ENCODE data around the gene ALG8.
"Not testable (repeated sequence)": the region's sequence is repeated elsewhere in the genome, so short reads cannot be mapped to it uniquely, and the experiment has no call there.

Gene ALG8

DNA sequence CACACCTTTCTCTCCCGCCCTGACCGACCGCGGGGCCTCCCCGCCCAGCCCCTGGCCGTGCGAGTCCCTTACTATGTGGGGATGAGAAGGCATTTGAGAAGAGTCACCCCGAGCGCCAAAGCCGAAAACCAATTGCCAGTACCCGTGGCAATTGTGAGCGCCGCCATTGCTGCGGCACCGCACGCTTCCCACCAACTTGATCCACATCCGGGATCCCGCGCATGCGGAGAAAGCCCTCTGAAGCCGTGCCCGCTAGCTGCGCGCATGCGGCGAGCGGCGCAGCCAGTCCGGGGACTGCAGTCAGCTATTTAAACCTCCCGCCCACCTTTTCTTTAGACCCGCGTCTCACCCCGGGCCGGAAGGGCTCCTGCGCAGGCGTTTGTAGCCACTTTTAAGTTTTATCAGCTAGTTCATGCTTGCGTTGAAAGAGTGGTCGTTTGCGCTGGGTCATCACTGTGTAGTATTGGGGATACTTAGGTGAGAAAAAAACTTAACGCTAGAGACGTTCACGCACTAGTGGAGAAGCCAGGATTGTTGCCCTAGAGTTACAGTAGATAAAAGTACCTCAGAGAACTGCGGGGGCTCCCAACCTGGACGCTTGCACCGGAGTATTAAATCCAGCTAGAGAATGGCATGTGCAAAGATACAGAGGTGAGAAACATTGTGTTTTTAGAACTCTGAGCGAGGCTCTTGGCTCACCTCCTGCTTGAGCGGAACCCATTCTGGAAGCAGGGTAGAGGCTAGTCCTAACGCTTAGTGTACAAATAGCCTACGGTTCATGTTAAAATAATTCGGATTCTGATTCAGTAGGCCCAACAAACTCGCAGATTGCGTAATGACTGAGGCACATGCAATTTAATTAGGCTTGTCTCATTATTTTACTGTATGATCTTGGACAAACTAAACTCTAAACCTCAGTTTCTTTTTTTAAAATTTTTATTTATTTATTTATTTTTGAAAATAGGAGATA lies at the start of gene ALG8:
ALG8 (minus strand) TSS at position 205 of the 970 bp plus-strand sequence; CDS start at position 167, 38 bp downstream.
- peak; percentile 97 for DNase-seq

DNA sequence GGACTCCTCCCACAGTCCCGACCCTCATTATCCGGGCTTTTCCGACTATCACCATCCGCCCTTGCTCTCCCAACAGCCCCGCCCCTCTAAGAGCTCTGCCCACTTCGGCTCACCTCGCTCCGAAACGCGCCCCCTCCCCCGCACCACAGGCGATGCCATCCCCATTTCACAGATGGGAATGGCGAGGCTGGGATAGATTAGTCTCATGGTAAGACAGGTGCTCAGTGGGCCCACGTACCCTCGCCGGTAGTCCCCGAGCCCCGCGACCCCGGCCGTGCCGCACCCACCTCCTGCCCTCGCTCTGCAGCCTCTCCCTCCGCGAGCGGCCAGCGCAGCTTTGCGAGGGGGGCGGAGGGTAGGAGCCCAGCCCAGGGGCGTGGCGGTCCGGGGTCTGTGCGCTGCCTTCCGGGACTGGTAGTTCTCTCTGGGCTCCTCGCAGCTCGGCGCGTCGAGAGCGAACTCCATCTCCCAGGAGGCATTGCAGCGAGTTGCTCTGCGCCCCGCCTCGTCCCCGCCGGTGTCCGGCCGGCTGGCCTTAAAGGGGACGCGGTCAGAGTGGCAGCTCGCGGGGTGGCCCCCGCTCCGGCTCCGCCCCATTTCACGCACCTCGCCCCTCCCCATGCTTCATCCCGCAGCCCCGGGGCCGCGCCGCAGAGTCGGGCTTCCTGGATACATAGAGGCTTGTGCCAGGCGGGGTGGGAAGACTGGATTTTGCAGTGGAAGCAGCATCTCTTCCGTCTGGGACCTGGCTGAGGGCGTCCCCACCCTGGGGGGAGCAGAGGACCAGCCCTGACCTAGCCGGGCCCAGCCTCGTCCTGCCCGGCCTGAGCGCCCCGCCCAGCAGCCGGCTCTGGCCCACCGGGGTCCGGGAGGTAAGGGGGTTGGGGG lies 49.1 kb upstream of the ALG8 start, which contains the start of the genes KCTD21 and USP35:
KCTD21 (minus strand) TSS at position 341 of the 888 bp plus-strand sequence. CDS start 14,072 bp downstream, outside the sequence.
USP35 (plus strand) TSS at position 634 of the 888 bp plus-strand sequence. CDS start 7,327 bp downstream, outside the sequence.
- DNase-seq: peak; percentile 98

- no peak for DNase-seq
Observed at GRCh38 chr11:78187366-78188285, 48.2 kb upstream of the ALG8 start.

DNA sequence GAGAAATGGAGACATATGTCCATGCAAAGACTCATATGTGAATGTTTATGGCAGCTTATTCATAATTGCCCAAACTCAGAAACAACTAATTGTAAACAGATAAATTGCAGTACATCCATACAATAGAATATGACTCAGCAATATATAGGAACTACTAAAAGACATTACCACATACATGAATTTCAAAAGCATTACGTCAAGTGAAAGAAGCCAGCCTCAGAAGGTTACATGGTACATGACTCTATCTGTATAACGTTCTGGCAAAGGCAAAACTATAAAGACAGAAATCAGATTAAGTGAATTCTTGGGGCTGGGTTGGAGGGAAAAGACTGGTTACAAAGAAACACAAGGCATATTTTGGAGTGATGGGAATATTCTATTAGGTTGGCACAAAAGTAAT lies 41.8 kb upstream of the ALG8 start:
- DNase-seq: no peak

DNA sequence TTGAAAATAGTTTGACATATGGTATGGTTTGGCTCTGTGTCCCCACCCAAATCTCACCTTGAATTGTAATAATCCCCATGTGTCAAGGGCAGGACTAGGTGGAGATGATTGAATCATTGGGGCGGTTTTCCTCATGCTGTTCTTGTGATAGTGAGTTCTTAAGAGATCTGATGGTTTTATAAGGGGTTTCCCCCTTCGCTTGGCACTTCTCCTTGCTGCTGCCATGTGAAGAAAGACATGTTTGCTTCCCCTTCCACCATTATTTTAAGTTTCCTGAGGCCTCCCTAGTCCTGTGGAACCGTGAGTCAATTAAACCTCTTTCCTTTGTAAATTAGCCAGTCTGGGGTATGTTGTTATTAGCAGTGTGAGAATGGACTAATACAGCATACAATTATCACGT lies 41.3 kb upstream of the ALG8 start:
- DNase-seq: no peak

GRCh38 chr11:78179459-78180071 lies 40.1 kb upstream of the ALG8 start:
- DNase-seq: no peak

GRCh38 chr11:78177216-78177615 lies 37.8 kb upstream of the ALG8 start:
- DNase-seq: no peak

GRCh38 chr11:78176605-78177141 lies 37.2 kb upstream of the ALG8 start:
- DNase-seq: no peak

- not testable (repeated sequence) for DNase-seq
Observed at GRCh38 chr11:78175862-78176261, 36.4 kb upstream of the ALG8 start.

- DNase-seq: no peak
Observed at GRCh38 chr11:78171951-78172350, 32.5 kb upstream of the ALG8 start.

GRCh38 chr11:78170874-78171549 lies 31.6 kb upstream of the ALG8 start:
- no peak for DNase-seq

DNA sequence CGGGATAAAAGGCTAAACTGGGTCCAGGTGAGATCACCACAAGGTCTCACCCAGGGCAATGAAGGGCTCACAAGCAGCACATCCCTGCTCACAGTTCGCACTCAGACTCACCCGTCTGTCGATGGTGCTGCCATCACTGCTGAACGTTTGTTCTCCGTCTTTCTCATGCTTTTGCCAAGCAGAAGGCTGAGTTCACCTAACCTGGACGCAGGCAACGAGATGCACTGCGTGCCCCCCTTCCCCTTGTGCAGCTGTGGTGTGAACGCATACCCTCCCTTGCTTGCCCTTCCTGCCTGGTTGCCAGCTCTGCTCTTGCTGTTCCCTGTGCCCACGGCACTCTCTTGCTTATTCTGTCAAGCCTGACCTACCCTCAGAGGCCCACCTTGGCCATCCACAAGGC lies 31.0 kb upstream of the ALG8 start:
- DNase-seq: no peak

- no peak for DNase-seq
Observed at GRCh38 chr11:78168539-78169477, 29.4 kb upstream of the ALG8 start.

DNA sequence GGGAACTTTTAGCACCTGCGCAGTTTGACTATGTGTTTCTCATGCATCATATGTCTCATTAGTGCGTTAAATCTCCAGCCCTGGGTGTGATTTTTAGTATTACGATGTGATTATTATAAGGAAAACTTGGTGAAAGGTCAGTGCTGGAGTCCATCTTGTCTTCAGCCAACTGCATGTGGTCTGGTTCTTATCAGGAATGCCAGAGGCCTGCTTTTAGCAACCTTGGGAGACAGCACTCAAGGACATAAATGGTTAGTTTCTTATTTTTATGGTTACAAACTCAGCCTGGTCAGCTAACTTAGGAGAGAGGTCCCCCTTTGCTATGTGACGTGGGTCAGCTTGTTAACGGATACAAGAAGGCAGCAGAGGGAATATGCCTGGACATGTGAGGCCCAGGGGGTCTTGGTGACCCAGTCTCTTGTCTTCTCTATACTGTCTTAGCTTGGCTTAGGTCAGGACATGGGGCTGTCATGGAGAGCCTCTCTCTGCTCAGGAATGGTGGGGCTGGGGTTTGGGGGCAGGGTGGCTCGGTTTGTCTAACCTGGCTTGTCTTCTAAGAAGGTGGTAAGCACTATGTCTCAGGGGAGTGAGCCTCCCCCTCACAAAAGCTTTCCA lies 27.5 kb upstream of the ALG8 start:
- no peak for DNase-seq

DNA sequence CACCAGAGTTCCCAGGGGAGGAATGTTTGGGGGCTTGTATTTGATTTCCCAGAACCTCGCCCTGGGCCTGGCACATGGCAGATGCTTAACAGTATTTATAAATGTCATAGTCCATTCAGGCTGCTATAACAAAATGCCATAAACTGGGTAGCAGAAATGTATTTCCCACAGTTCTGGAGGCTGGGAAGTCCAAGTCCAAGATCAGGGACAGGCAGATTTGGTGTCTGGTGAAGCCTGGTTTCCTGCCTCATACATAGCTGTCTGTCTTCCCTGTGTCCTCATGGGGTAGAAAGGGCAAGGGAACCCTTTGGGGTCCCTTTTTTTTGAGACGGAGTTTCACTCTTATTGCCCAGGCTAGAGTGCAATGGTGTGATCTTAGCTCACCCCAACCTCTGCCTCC lies 25.0 kb upstream of the ALG8 start:
- no peak for DNase-seq

GRCh38 chr11:78163828-78164227 lies 24.4 kb upstream of the ALG8 start:
- DNase-seq: no peak

DNA sequence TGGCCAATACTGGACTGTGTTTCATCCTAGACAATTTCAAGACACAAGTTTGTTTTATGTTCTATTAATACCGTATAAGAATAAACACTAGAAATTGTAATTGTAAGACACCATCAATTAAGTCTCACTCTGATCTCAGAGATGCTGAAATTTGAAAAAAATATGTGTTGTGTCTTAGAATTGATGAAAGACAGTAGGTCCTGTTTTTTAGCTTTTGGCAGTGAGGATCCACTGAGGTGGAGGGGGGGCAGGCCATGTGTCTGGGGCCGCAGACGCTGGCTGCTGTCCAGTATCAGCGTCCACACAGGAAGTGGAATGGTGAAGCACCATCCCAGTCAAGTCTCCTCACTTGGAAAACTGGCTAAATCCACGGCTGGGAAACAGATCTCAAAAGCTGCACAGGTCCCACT lies 22.5 kb upstream of the ALG8 start:
- DNase-seq: no peak

DNA sequence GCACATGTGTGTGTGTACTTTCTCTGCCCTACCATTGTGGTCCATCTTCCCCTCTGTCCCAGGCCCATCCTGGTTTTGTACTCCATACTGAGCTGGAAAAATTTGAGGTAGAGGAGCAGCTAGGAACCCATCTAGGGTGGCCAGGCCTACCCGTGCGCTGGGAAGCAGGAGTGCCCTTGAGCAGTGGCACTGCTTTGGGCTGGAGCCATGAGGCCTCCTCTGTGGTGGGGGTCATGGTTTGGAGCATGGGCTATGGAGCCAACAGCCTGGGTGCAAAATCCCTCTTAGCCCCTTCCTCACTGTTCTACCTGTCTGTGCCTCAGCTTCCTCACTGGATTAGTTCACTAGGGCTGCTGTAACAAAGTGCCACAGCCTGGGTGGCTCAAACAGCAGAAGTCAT lies 21.9 kb upstream of the ALG8 start:
- no peak for DNase-seq

DNA sequence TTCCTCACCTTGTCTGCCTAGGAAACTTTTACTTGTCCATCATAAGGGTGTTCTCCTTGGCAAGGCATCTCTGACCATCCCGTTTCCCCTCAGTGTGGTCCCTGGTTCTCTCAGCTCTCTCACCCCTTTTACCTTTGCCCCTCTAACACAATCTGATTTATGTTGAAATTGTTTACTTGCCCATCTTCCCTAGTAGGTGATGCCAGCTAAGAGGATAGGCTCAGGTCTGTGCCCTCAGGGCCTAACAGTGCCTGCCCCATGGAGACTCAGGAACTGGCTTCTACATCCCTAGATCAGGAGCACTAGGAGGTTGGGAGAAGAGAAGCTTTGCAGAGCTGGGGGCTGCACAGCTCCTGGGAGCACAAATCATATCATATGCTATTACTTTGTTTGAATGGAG lies 21.1 kb upstream of the ALG8 start:
- no peak for DNase-seq

All from NCI-H345 (cell line).